Mesenchymal stem cell (in vitro differentiated cells and primary cell): ENCODE measurements around the gene SLC2A6.
A peak's percentile ranks its signal among the peaks of the same experiment; 100 is the strongest.

Experiments used
- DNase-seq: peaks from one replicate; pipeline ENCODE4 v3.0.0-alpha.2; 2013
- H2AFZ ChIP-seq: one replicate; pipeline ENCODE4 v1.6.1; 2013; ENCODE audit warnings: low read depth, mild to moderate bottlenecking, control low read depth, inconsistent platforms, low read length, moderate library complexity
- H2AK5ac ChIP-seq: 2 replicates; pipeline ENCODE4 v1.6.1; 2013; ENCODE audit warnings: low read length, moderate library complexity, mild to moderate bottlenecking, inconsistent platforms; ENCODE audit not compliant: severe bottlenecking
- H2BK120ac ChIP-seq: one replicate; pipeline ENCODE4 v1.6.1; 2013; ENCODE audit warnings: low read depth, mild to moderate bottlenecking, inconsistent platforms, low read length, moderate library complexity
- H2BK12ac ChIP-seq, 2 experiments: one replicate each; pipeline ENCODE4 v1.6.1; 2013; ENCODE audit warnings: inconsistent platforms in 2 of 2, low read length in 2 of 2, mild to moderate bottlenecking in 2 of 2, moderate library complexity in 2 of 2, control low read depth in 1 of 2
- H2BK15ac ChIP-seq: one replicate; pipeline ENCODE4 v1.6.1; 2013; ENCODE audit warnings: mild to moderate bottlenecking, low read depth, inconsistent platforms; ENCODE audit not compliant: poor library complexity, severe bottlenecking
- H2BK5ac ChIP-seq: 2 replicates; pipeline ENCODE4 v1.6.1; 2013; ENCODE audit warnings: low read depth, mild to moderate bottlenecking, low read length, control low read depth, inconsistent platforms; ENCODE audit not compliant: poor library complexity, severe bottlenecking
- H3K14ac ChIP-seq, 2 experiments: one replicate each; pipeline ENCODE4 v1.6.1; 2013; ENCODE audit warnings: inconsistent platforms in 2 of 2, low read length in 2 of 2, control low read depth in 1 of 2, mild to moderate bottlenecking in 1 of 2, moderate library complexity in 1 of 2
- H3K18ac ChIP-seq, 2 experiments: one replicate each; pipeline ENCODE4 v1.6.1; 2013; ENCODE audit warnings: inconsistent platforms in 2 of 2, low read length in 2 of 2, control low read depth in 1 of 2, low read depth in 1 of 2, mild to moderate bottlenecking in 1 of 2
- H3K23ac ChIP-seq, 2 experiments: one replicate each; pipeline ENCODE4 v1.6.1; 2013; ENCODE audit warnings: inconsistent platforms in 2 of 2, low read length in 2 of 2, mild to moderate bottlenecking in 2 of 2, moderate library complexity in 2 of 2, control low read depth in 1 of 2
- H3K27ac ChIP-seq: 2 replicates; pipeline ENCODE4 v1.5.1; 2013; ENCODE audit warnings: mild to moderate bottlenecking, moderate library complexity, low read length, control low read depth, inconsistent platforms; ENCODE audit not compliant: poor library complexity, severe bottlenecking
- H3K27me3 ChIP-seq, 2 experiments: 2 replicates each; pipeline versions ENCODE4 v1.6.1 to v1.7.0; 2013; ENCODE audit warnings: low read length in 2 of 2, mild to moderate bottlenecking in 2 of 2, moderate library complexity in 2 of 2, control low read depth in 1 of 2, inconsistent platforms in 1 of 2; ENCODE audit not compliant: control insufficient read depth in 1 of 2, insufficient read depth in 1 of 2
- H3K36me3 ChIP-seq, 2 experiments: 2 replicates each; pipeline versions ENCODE4 v1.6.1 to v1.7.0; 2013; ENCODE audit warnings: low read length in 2 of 2, control low read depth in 1 of 2, inconsistent platforms in 1 of 2, low read depth in 1 of 2, mild to moderate bottlenecking in 1 of 2; ENCODE audit not compliant: insufficient read depth in 2 of 2, control insufficient read depth in 1 of 2
- H3K4ac ChIP-seq, 2 experiments: one replicate each; pipeline ENCODE4 v1.6.1; 2013; ENCODE audit warnings: inconsistent platforms in 2 of 2, low read length in 2 of 2, mild to moderate bottlenecking in 2 of 2, moderate library complexity in 2 of 2, control low read depth in 1 of 2, low read depth in 1 of 2
- H3K4me1 ChIP-seq: 2 replicates; pipeline ENCODE4 v1.6.1; 2013; ENCODE audit warnings: low read depth, low read length, control low read depth; ENCODE audit not compliant: control insufficient read depth, insufficient read depth
- H3K4me2 ChIP-seq: 2 replicates; pipeline ENCODE4 v1.6.1; 2013; ENCODE audit warnings: low read length, mild to moderate bottlenecking, inconsistent platforms; ENCODE audit not compliant: poor library complexity, severe bottlenecking
- H3K4me3 ChIP-seq, 2 experiments: 2 replicates each; pipeline versions ENCODE4 v1.5.1 to v1.7.0; 2013; ENCODE audit warnings: low read length in 2 of 2, mild to moderate bottlenecking in 2 of 2, control low read depth in 1 of 2, low read depth in 1 of 2; ENCODE audit not compliant: insufficient read depth in 1 of 2
- H3K79me1 ChIP-seq: replicated peaks from 2 replicates; pipeline ENCODE4 v1.6.1; 2013; ENCODE audit warnings: mild to moderate bottlenecking, control low read depth, low read length, inconsistent platforms; ENCODE audit not compliant: poor library complexity, severe bottlenecking
- H3K9ac ChIP-seq: 2 replicates; pipeline ENCODE4 v1.7.0; 2013; ENCODE audit warnings: mild to moderate bottlenecking, low read length, moderate library complexity
- H3K9me3 ChIP-seq: 2 replicates; pipeline ENCODE4 v1.7.0; 2013; ENCODE audit warnings: mild to moderate bottlenecking, low read length; ENCODE audit not compliant: control insufficient read depth
- H4K8ac ChIP-seq: one replicate; pipeline ENCODE4 v1.6.1; 2013; ENCODE audit warnings: inconsistent platforms, mild to moderate bottlenecking, low read length, moderate library complexity
- H4K91ac ChIP-seq: one replicate; pipeline ENCODE4 v1.6.1; 2013; ENCODE audit warnings: mild to moderate bottlenecking, low read length, inconsistent platforms
- WGBS: methylation state at CpG from one replicate; pipeline ENCODE4 v1.1.7; 2013; ENCODE audit warnings: mixed read lengths; 5-methylcytosine and 5-hydroxymethylcytosine counted together

Gene SLC2A6

GRCh38 chr9:133476941-133477340, 2.0 kb downstream of the SLC2A6 start:
- Histone ChIP-seq H3K4me2 (no peak overlapping the region), H3K18ac (no peak overlapping the region), H2AK5ac (no peak overlapping the region), H3K4me1 (peaks cover 28% of the 10 kb centered on the region), H3K9me3 (no peaks in the 10 kb centered on the region), H3K23ac (no peak overlapping the region), H3K36me3 (peaks cover 46 to 51% of the 10 kb centered on the region in 2 experiments), H2BK12ac (no peak overlapping the region), H2BK120ac (no peak overlapping the region), H3K79me1 (peaks cover 31% of the 10 kb centered on the region), H2BK5ac (no peak overlapping the region), H2AFZ (no peak overlapping the region), H3K27ac (no peak overlapping the region), H3K9ac (no peak overlapping the region), H3K4me3 (no peak overlapping the region), H3K14ac (no peak overlapping the region), H3K27me3 (no peaks in the 10 kb centered on the region), H3K4ac (peak overlapping the region in 1 of 2 experiments; percentile 49), H4K91ac (peak overlapping the region; percentile 55), H4K8ac (peak overlapping the region; percentile 2), H2BK15ac (peak overlapping the region; percentile 36)
- no peak for DNase-seq
- 95% methylated on average over 21 of the region's 21 CpGs for WGBS

- peaks cover 31% of the 10 kb centered on the region for H3K79me1 ChIP-seq
- H3K14ac ChIP-seq: no peak overlapping the region
- H3K18ac ChIP-seq: no peak overlapping the region
- WGBS: 95% methylated on average over 26 of the region's 27 CpGs
- H4K8ac ChIP-seq: peak overlapping the region; percentile 2
- H3K4me2 ChIP-seq: no peak overlapping the region
- no peak overlapping the region for H2BK12ac ChIP-seq
- peak overlapping the region; percentile 28 for H4K91ac ChIP-seq
- H2BK120ac ChIP-seq: no peak overlapping the region
- H3K27ac ChIP-seq: no peak overlapping the region
- no peak overlapping the region for H2BK5ac ChIP-seq
- no peak overlapping the region for H3K23ac ChIP-seq
- peaks cover 31% of the 10 kb centered on the region for H3K4me1 ChIP-seq
- no peaks in the 10 kb centered on the region for H3K27me3 ChIP-seq
- H3K9me3 ChIP-seq: no peaks in the 10 kb centered on the region
- peak; percentile 83 for DNase-seq
- no peak overlapping the region for H2AK5ac ChIP-seq
- peak overlapping the region; percentile 36 for H2BK15ac ChIP-seq
- no peak overlapping the region for H2AFZ ChIP-seq
- peak overlapping the region in 1 of 2 experiments; percentile 49 for H3K4ac ChIP-seq
- peaks cover 53 to 57% of the 10 kb centered on the region in 2 experiments for H3K36me3 ChIP-seq
- H3K9ac ChIP-seq: no peak overlapping the region
- peak overlapping the region in 1 of 2 experiments; percentile 7 for H3K4me3 ChIP-seq
Measured at GRCh38 chr9:133476036-133476931, 2.6 kb downstream of the SLC2A6 start.

- WGBS: 95% methylated on average over 27 of the region's 27 CpGs
- H3K4ac ChIP-seq: no peak overlapping the region
- H2BK5ac ChIP-seq: no peak overlapping the region
- H2BK120ac ChIP-seq: no peak overlapping the region
- no peak overlapping the region for H4K91ac ChIP-seq
- no peak overlapping the region for H4K8ac ChIP-seq
- H2AK5ac ChIP-seq: no peak overlapping the region
- peaks cover 31% of the 10 kb centered on the region for H3K4me1 ChIP-seq
- H3K27ac ChIP-seq: no peak overlapping the region
- H3K9ac ChIP-seq: no peak overlapping the region
- H3K9me3 ChIP-seq: no peaks in the 10 kb centered on the region
- H3K18ac ChIP-seq: no peak overlapping the region
- H2AFZ ChIP-seq: no peak overlapping the region
- H2BK12ac ChIP-seq: no peak overlapping the region
- no peak overlapping the region for H3K4me2 ChIP-seq
- no peak overlapping the region for H2BK15ac ChIP-seq
- H3K36me3 ChIP-seq: peaks cover 53 to 63% of the 10 kb centered on the region in 2 experiments
- DNase-seq: no peak
- H3K14ac ChIP-seq: no peak overlapping the region
- peaks cover 31% of the 10 kb centered on the region for H3K79me1 ChIP-seq
- H3K23ac ChIP-seq: no peak overlapping the region
- H3K4me3 ChIP-seq: no peak overlapping the region
- no peaks in the 10 kb centered on the region for H3K27me3 ChIP-seq
Measured at GRCh38 chr9:133475292-133476012, 3.4 kb downstream of the SLC2A6 start.

- Histone ChIP-seq H2BK15ac (no peak overlapping the region), H3K23ac (no peak overlapping the region)
- 95% methylated on average over 20 of the region's 20 CpGs for WGBS
Measured at GRCh38 chr9:133474853-133475252, 4.0 kb downstream of the SLC2A6 start.

More at GRCh38 chr9:133474853-133475252, 4.0 kb downstream of the SLC2A6 start:
- Histone ChIP-seq H3K4me3 (no peak overlapping the region), H3K9me3 (no peaks in the 10 kb centered on the region), H3K4ac (no peak overlapping the region), H3K9ac (no peak overlapping the region), H3K79me1 (peaks cover 31% of the 10 kb centered on the region), H3K18ac (no peak overlapping the region), H3K14ac (no peak overlapping the region), H2BK120ac (no peak overlapping the region), H3K27me3 (no peaks in the 10 kb centered on the region), H3K4me1 (peaks cover 31% of the 10 kb centered on the region), H4K91ac (no peak overlapping the region), H2BK5ac (no peak overlapping the region), H2BK12ac (no peak overlapping the region), H3K36me3 (peaks cover 53 to 67% of the 10 kb centered on the region in 2 experiments), H2AK5ac (no peak overlapping the region), H3K4me2 (no peak overlapping the region), H4K8ac (no peak overlapping the region), H2AFZ (no peak overlapping the region), H3K27ac (no peak overlapping the region)
- no peak for DNase-seq
